Esophagus muscularis mucosa (tissue), 4 donors: ENCODE data around the gene B4GALNT2.

ENCODE experiments used
- EP300 ChIP-seq: sonication (generic); formaldehyde crosslinking; IDR thresholded peaks from one replicate; pipeline ENCODE4 v1.6.1; 2017; ENCODE audit warnings: antibody characterized with exemption
- POLR2A ChIP-seq: fragments of 450-650 bp; IDR thresholded peaks from one replicate; pipeline ENCODE4 v1.6.1; 2017; ENCODE audit warnings: antibody characterized with exemption, moderate library complexity, mild to moderate bottlenecking, low read depth
- POLR2AphosphoS5 ChIP-seq, 2 donors: sonication (generic); formaldehyde crosslinking; IDR thresholded peaks; one replicate each; pipeline ENCODE4 v1.6.1; 2017; ENCODE audit warnings: antibody characterized with exemption in 2 of 2
- TF ChIP-seq, protein P1 (sequence below), 3 experiments: fragments of 200-600 bp in 2 of 3; fragments of 450-650 bp in 1 of 3; sonication (generic) in 2 of 3; IDR thresholded peaks; one replicate each; pipeline ENCODE4 v1.5.1; 2017 to 2019; ENCODE audit warnings: antibody characterized with exemption in 3 of 3, mild to moderate bottlenecking in 2 of 3, moderate library complexity in 1 of 3

- TF ChIP-seq, protein P1, sequence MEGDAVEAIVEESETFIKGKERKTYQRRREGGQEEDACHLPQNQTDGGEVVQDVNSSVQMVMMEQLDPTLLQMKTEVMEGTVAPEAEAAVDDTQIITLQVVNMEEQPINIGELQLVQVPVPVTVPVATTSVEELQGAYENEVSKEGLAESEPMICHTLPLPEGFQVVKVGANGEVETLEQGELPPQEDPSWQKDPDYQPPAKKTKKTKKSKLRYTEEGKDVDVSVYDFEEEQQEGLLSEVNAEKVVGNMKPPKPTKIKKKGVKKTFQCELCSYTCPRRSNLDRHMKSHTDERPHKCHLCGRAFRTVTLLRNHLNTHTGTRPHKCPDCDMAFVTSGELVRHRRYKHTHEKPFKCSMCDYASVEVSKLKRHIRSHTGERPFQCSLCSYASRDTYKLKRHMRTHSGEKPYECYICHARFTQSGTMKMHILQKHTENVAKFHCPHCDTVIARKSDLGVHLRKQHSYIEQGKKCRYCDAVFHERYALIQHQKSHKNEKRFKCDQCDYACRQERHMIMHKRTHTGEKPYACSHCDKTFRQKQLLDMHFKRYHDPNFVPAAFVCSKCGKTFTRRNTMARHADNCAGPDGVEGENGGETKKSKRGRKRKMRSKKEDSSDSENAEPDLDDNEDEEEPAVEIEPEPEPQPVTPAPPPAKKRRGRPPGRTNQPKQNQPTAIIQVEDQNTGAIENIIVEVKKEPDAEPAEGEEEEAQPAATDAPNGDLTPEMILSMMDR (IDR thresholded peaks at IDR 0.05), result no peak
- no peak for TF ChIP-seq POLR2A
- TF ChIP-seq EP300, result no peak
- no peak for TF ChIP-seq POLR2AphosphoS5 (IDR thresholded peaks at IDR 0.05)
Measured at GRCh38 chr17:49157784-49158183, 25.2 kb downstream of the B4GALNT2 start.
